Activated CD8-positive, alpha-beta memory T cell treated with anti-CD3 and anti-CD28 coated beads, Interleukin-2, amount 50 U/mL, for 4 hours (primary cell): Measurements from ENCODE around the gene LIN28B.
A peak's percentile ranks its signal among the peaks of the same experiment; 100 is the strongest.
"Not testable (repeated sequence)": the region's sequence is repeated elsewhere in the genome, so short reads cannot be mapped to it uniquely, and the experiment has no call there.

Experiments used
- DNase-seq: peaks from one replicate; pipeline ENCODE4 v3.0.0-alpha.2; 2020

The LIN28B gene

GRCh38 chr6:104956731-104957294 lies at the start of gene LIN28B:
TSS of gene LIN28B (plus strand) at chr6:104957107. CDS start at chr6:104957251, 144 bp downstream.
- no peak for DNase-seq

- DNase-seq = no peak
These were observed 48.6 kb upstream of the LIN28B start for GRCh38 chr6:104908031-104908887.

- DNase-seq = no peak
These were observed 47.9 kb upstream of the LIN28B start for GRCh38 chr6:104908888-104909525.

GRCh38 chr6:104921896-104922295 lies 35.0 kb upstream of the LIN28B start:
- no peak for DNase-seq

- DNase-seq = no peak
These were observed 28.8 kb upstream of the LIN28B start for GRCh38 chr6:104928141-104928540.

- no peak for DNase-seq
These were observed 27.6 kb upstream of the LIN28B start for GRCh38 chr6:104929353-104929752.

GRCh38 chr6:104930939-104931338 lies 26.0 kb upstream of the LIN28B start:
- no peak for DNase-seq

GRCh38 chr6:104936766-104937535 lies 20.0 kb upstream of the LIN28B start:
- no peak for DNase-seq

GRCh38 chr6:104940238-104940892 lies 16.5 kb upstream of the LIN28B start:
- no peak for DNase-seq

GRCh38 chr6:104940893-104941728 lies 15.8 kb upstream of the LIN28B start:
- DNase-seq = peak; percentile 28

GRCh38 chr6:104941729-104942091 lies 15.2 kb upstream of the LIN28B start:
- no peak for DNase-seq

GRCh38 chr6:104943781-104944180 lies 13.1 kb upstream of the LIN28B start:
- DNase-seq = no peak

- no peak for DNase-seq
These were observed 7.7 kb upstream of the LIN28B start for GRCh38 chr6:104949206-104949605.

GRCh38 chr6:104951677-104952076 lies 5.2 kb upstream of the LIN28B start:
- DNase-seq = no peak

GRCh38 chr6:104952911-104953399 lies 4.0 kb upstream of the LIN28B start:
- no peak for DNase-seq

GRCh38 chr6:104953400-104954189 lies 3.3 kb upstream of the LIN28B start:
- not testable (repeated sequence) for DNase-seq

- DNase-seq = no peak
These were observed 2.6 kb upstream of the LIN28B start for GRCh38 chr6:104954190-104954797.

- no peak for DNase-seq
These were observed 1.4 kb upstream of the LIN28B start for GRCh38 chr6:104955491-104955890.

GRCh38 chr6:104955927-104956730 lies 778 bp upstream of the LIN28B start:
- DNase-seq = no peak
